HepG2 (cell line): ENCODE results near the gene BICDL1. TPM values are rescaled to one million over a fixed set of nuclear protein-coding genes. Genes with fewer than 3 reads are reported as not detected.

Experiments
- CCDC6 ChIP-seq: sonication (generic); formaldehyde crosslinking; IDR thresholded peaks from 2 replicates; pipeline ENCODE4 v1.8.1; 2022; ENCODE audit warnings: mild to moderate bottlenecking, missing genetic modification reagents, moderate library complexity
- FUBP1 ChIP-seq: sonication (generic); formaldehyde crosslinking; IDR thresholded peaks from 2 replicates; pipeline ENCODE4 v1.5.1; 2020; ENCODE audit warnings: missing genetic modification reagents, mild to moderate bottlenecking, borderline replicate concordance
- MTERF4 ChIP-seq: sonication (generic); formaldehyde crosslinking; IDR thresholded peaks from 2 replicates; pipeline ENCODE4 v1.8.0; 2023; ENCODE audit warnings: mild to moderate bottlenecking, missing genetic modification reagents
- PHF8 ChIP-seq: sonication (generic); formaldehyde crosslinking; IDR thresholded peaks from 2 replicates; pipeline ENCODE4 v1.5.0; 2020; ENCODE audit warnings: missing genetic modification reagents
- SKI ChIP-seq: fragments of 450-650 bp; IDR thresholded peaks from one replicate; pipeline ENCODE4 v1.6.1; 2018; ENCODE audit warnings: mild to moderate bottlenecking; ENCODE audit not compliant: partially characterized antibody
- SNRNP70 ChIP-seq: fragments of 200-400 bp; formaldehyde crosslinking; IDR thresholded peaks from 2 replicates; pipeline ENCODE4 v1.6.1; 2017; ENCODE audit warnings: mild to moderate bottlenecking, low read depth, low read length, moderate library complexity
- ZBTB49 ChIP-seq: sonication (generic); formaldehyde crosslinking; IDR thresholded peaks from 2 replicates; pipeline ENCODE4 v1.4.0; 2020; ENCODE audit warnings: missing genetic modification reagents, borderline replicate concordance
- ZC3H4 ChIP-seq: sonication (generic); formaldehyde crosslinking; IDR thresholded peaks from 2 replicates; pipeline ENCODE4 v1.4.0; 2020; ENCODE audit warnings: missing genetic modification reagents, borderline replicate concordance
- ZNF318 ChIP-seq: sonication (generic); formaldehyde crosslinking; IDR thresholded peaks from 2 replicates; pipeline ENCODE4 v1.4.0; 2020; ENCODE audit warnings: mild to moderate bottlenecking, missing genetic modification reagents
- ZNF33A ChIP-seq: sonication (generic); formaldehyde crosslinking; IDR thresholded peaks from 2 replicates; pipeline ENCODE4 v1.5.1; 2020; ENCODE audit warnings: missing genetic modification reagents, mild to moderate bottlenecking, moderate library complexity, borderline replicate concordance
- ZNF354B ChIP-seq: sonication (generic); formaldehyde crosslinking; IDR thresholded peaks from 2 replicates; pipeline ENCODE4 v1.8.0; 2022; ENCODE audit warnings: mild to moderate bottlenecking, missing genetic modification reagents
- ZNF44 ChIP-seq: sonication (generic); formaldehyde crosslinking; IDR thresholded peaks from 2 replicates; pipeline ENCODE4 v1.5.1; 2020; ENCODE audit warnings: mild to moderate bottlenecking, missing genetic modification reagents
- ZNF678 ChIP-seq: sonication (generic); formaldehyde crosslinking; IDR thresholded peaks from 2 replicates; pipeline ENCODE4 v1.4.0; 2020; ENCODE audit warnings: mild to moderate bottlenecking, missing genetic modification reagents
- polyA plus RNA-seq, 8 experiments: library from polyadenylated mRNA; depleted of rRNA in 3 of 8; stranded (reverse) in 7 of 8; unstranded in 1 of 8; fragments of >200 nt; fragmentation: Illumina TruSeq in 4 of 8; extraction: Trizol in 4 of 8; gene quantifications; 2 replicates each; pipeline versions ENCODE4 v1.2.1 to v1.2.3, GENCODE V29; 2011 to 2016; ENCODE audit warnings: low read depth in 4 of 8, missing spikeins in 1 of 8, mixed read lengths in 1 of 8; ENCODE audit not compliant: insufficient read depth in 1 of 8
- total RNA-seq, 5 experiments: library from RNA; depleted of rRNA; stranded (reverse); fragments of >200 nt; fragmentation: Illumina TruSeq; extraction: Trizol; gene quantifications; 2 replicates each; pipeline ENCODE4 v1.2.3, GENCODE V29; 2016; ENCODE audit warnings: low read depth in 1 of 5

BICDL1 gene
- total and polyA plus RNA-seq, 2 of the 13 experiments (the other 11 are each of a cell fraction or from before 2014, with no cell fraction given) = 3.6 to 9.7 TPM

- TF ChIP-seq ZNF318 (CRISPR knock-in tag) = no peak
- no peak for TF ChIP-seq ZNF44 (CRISPR knock-in tag)
- no peak for TF ChIP-seq FUBP1 (CRISPR knock-in tag)
- TF ChIP-seq ZC3H4 (CRISPR knock-in tag) = no peak
- TF ChIP-seq ZNF354B (CRISPR knock-in tag) = no peak
- no peak for TF ChIP-seq SNRNP70
- TF ChIP-seq SKI = peak; percentile 43
- TF ChIP-seq ZBTB49 (CRISPR knock-in tag) = peak; percentile 71; the same call in 1 of the 2 replicates
- no peak for TF ChIP-seq ZNF678
- peak; percentile 65; the same call in 1 of the 2 replicates for TF ChIP-seq CCDC6
- TF ChIP-seq PHF8 (CRISPR knock-in tag) = no peak
- no peak for TF ChIP-seq ZNF33A (CRISPR knock-in tag)
- TF ChIP-seq MTERF4 (CRISPR knock-in tag) = peak; percentile 91; the same call in 1 of the 2 replicates
Measured at GRCh38 chr12:119989731-119990381, 820 bp downstream of the BICDL1 start (continued).
